Articular chondrocyte of knee joint (primary cell): ENCODE results near the gene ARHGAP12. TPM values are rescaled to one million over a fixed set of nuclear protein-coding genes. Genes with fewer than 3 reads are reported as not detected.

ENCODE experiments used
- small RNA-seq: library from RNA; depleted of rRNA; stranded (forward); fragments of <200 nt; gene quantifications from one replicate; pipeline ENCODE3, GENCODE V24; 2012
- total RNA-seq: library from RNA; depleted of rRNA; stranded (reverse); fragments of >200 nt; gene quantifications from 2 replicates; pipeline ENCODE4 v1.2.3, GENCODE V29; 2012

ARHGAP12 gene, protein sequence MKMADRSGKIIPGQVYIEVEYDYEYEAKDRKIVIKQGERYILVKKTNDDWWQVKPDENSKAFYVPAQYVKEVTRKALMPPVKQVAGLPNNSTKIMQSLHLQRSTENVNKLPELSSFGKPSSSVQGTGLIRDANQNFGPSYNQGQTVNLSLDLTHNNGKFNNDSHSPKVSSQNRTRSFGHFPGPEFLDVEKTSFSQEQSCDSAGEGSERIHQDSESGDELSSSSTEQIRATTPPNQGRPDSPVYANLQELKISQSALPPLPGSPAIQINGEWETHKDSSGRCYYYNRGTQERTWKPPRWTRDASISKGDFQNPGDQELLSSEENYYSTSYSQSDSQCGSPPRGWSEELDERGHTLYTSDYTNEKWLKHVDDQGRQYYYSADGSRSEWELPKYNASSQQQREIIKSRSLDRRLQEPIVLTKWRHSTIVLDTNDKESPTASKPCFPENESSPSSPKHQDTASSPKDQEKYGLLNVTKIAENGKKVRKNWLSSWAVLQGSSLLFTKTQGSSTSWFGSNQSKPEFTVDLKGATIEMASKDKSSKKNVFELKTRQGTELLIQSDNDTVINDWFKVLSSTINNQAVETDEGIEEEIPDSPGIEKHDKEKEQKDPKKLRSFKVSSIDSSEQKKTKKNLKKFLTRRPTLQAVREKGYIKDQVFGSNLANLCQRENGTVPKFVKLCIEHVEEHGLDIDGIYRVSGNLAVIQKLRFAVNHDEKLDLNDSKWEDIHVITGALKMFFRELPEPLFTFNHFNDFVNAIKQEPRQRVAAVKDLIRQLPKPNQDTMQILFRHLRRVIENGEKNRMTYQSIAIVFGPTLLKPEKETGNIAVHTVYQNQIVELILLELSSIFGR
- 44.4 and 46.9 TPM in 2 replicates for total RNA-seq

DNA sequence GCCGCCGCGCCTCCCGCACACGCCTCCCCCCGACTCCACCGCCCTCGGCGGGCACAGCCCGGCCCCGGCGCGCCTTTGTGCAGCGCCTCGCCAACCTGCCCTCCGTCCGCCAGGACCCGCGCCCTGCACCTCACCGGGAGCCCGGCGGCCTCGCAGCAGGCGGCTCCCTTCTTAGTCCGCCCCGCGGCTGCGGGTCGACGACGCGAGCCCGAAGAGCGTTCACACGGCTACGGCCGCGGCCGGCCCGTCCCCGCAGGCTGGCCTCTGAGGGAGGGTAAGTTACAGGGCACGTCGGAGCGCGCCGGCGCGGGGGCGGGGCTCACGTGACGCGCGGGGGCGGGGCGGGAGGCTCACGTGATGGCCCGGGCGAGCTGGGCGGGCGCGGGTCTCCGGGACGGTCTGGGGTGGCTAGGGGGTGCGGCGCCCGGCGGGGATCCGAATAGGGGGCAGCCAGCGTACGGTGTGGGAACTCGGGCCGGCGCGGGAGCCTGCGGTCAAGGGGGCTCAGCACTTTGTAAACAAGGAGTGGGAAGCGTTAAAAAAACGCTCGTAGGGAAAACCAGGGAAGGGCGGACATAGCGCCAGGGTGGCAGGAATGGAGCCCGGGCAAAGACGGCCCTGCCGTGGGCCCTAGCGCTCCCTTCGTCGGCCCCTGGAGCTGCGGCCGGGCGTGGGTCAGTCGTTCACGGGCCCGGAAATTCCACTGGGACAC is at the start of gene ARHGAP12:
ARHGAP12 (minus strand) TSS at position 283 of the 712 bp plus-strand sequence. CDS start 19,976 bp downstream, outside the sequence.

Small RNA genes within 50 kb of the gene (small RNA-seq; reads per million reads assigned to genes)
- not detected for gene RF00019

Other genes starting within 250 kb of the ARHGAP12 start
- gene KIF5B, start 127.6 kb upstream of the ARHGAP12 start, total RNA-seq, result 134 and 144 TPM in 2 replicates